Stimulated activated CD4-positive, alpha-beta T cell treated with anti-CD3 and anti-CD28 coated beads, Interleukin-4, amount 100 ng/mL, for 4 hours (primary cell): ENCODE measurements around the gene ARHGAP28.

Experiments used
- DNase-seq, 2 experiments: peaks; one replicate each; pipeline ENCODE4 v3.0.0-alpha.2; 2020

Gene ARHGAP28

DNA sequence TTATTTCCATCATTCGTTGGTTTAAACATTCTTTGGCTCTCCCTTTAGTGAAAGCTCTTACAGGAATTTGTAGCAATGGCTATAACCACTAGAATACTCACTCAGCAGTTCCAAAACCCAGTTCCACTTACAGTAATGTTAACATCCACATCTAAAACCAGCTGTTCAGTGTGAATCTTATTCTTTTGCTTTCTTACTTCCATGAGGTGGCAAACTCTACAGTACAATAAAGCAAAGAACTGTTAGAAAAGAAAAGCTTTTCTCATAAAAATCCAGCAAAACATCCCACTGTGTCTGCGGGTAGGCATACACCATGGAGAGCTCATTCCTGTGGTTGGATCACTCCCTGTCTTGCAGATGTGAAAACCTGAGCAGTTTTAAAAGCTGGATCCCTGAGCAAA lies 147.1 kb downstream of the ARHGAP28 start:
- DNase-seq = no peak

DNA sequence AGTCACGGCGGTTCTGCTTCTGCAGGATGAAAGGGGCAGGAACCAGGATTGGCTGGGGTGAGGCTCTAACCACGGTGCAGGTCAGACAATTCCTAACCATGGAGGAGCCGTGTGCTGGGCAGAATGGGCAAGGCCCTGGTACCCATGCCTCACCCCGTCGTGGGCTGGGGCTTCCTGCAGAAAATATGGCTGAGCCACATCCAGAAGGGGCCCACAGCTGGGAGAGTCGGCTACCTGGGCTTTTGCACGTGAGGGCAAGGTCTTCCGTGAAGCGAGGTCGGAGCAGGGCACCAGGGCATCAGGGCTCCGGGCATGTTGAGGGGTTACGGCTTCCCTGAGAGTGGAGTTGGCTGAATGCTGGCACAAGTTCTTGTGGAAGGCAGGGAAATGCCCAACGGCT lies 147.8 kb downstream of the ARHGAP28 start:
- DNase-seq = no peak

DNA sequence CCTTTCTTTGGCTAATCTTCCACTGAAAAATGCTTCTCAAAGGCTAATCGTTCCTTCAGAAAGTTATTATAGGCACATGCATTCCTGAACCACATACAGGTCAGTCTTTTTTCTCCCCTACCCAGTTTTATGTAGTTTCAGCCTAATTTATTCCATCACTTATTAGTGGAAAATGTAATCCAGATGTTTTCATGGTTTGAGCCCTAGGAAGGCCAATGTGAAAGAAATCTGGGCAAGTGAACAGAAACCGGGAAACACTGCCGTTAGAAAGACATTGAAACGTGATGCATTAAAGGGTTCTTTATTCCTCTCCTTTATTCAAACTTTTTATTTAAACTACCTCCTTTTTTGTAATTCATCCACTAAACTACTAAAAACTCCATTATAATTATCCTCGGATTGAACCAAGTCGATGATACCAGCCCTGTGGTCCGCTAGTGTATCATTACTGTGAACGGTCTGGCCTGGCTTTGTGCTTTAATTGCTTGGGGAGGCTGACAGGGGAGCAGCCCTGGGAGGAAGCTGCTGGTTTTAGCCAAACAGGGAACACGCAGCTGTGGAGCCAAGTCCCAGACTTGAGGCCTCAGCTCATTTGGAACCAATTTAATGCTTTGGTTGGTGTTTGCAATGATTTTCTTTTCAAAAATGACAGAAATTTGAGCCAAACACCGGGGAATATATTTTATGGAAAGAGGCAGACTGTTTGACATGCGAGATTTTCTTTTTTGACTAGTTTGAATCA lies 149.2 kb downstream of the ARHGAP28 start:
- DNase-seq = no peak

DNA sequence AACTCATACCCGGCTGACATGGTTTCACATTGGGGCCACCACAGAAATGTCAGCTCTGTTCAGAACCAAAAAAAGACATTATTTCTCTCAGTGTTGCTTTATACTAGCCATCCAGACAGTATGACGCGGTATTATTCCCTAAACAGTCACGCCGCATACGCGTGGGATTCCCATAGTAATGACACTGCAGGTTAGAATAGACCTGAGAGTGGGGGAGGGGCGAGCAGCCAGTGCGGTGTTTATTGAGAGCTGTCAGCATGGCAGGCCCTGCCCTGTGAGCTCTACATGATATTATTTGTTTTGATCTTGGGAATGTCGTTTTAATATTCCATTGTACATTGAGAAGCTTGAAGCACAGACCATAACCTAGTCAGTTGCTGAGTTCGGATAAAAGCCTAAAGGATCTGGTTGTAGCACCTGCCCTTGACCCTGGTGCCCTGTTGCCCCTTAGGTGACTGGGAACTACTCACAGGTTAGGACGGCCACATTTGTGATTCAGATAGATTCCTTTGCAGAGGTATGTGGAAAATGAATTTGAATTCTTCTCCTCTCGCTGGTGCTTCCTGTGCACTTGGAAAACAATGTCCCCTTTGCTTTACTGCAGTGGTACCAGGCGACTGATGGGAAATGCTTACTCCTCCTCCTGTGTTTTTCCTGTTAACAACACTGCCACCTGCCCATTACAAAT lies 150.1 kb downstream of the ARHGAP28 start:
- DNase-seq = no peak

DNA sequence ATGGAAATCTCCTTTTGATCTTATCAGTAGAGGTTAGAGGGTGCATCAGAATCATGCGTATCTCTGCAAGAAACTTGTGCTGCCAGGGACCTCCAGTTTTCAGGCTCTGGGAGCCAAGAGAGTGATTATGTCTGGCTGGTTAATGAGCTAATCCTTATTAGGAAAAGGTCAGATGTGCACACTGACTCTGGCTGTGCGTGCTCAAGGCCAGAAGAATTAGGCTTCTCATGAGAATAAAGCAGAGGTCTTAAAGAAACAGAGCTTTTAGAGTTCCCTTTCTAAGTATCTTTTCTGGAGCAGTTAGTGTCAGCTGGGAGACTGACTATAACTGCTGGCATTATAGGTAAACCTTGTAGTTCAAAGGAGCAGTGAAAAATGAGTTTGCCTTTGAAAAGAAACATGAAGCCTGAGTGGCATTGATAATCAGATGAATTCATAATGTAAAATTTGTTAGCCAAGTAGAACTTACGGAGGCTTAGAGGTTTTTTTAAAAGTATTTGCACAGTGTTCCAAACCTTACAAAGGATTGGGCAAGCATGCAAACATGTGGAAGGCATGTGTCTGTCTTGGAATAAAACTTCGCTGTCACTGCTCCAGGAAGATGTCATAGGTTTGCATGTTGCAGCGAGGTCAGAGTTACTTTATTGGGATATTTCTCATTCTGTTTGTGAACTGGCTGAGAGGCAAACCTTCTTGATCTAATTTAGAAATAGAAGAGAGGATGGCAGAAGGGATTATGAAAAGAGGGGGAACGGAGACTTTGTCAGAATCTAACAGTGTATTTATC lies 151.7 kb downstream of the ARHGAP28 start:
- no peak for DNase-seq

DNA sequence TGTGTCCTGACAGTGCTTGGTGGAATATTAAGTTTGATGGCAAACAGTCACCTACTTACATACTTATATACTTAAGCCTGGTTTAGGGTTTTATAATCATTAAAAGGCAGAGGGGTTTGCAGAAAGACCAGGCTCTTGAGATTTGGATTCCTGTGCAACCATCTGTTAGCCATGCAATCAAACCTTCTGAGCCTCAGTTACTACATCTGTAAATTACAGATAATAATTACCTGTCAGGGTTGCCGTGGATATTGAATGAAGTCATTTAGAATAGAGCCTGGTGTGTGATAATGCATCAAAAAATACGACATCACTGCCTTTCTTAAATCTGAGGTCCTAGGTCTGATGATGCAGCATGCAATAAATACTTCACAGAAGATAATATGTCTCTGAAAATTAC lies 152.9 kb downstream of the ARHGAP28 start:
- DNase-seq = no peak

DNA sequence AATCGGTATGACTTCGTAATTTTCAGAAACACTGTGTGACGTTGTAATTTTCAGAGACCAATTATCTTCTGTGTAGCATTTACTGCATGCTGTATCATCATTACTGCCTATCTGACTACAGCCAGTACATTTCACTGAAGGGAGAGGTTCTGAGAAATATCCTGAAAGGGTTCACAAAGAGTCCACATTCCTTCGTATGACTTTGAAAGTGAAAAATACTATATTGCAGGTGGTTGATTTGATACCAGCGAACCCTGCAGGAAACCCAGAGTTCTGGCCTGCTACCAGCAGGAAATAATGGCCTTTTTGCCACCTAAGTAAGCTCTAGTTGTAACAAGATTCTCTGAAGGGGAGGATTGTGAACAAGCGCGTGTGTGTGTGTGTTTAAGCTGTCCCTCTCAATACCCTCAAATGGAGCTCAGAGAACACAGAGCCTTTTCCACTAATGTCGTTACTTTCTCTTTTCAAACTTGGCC lies 155.5 kb downstream of the ARHGAP28 start:
- DNase-seq = no peak

DNA sequence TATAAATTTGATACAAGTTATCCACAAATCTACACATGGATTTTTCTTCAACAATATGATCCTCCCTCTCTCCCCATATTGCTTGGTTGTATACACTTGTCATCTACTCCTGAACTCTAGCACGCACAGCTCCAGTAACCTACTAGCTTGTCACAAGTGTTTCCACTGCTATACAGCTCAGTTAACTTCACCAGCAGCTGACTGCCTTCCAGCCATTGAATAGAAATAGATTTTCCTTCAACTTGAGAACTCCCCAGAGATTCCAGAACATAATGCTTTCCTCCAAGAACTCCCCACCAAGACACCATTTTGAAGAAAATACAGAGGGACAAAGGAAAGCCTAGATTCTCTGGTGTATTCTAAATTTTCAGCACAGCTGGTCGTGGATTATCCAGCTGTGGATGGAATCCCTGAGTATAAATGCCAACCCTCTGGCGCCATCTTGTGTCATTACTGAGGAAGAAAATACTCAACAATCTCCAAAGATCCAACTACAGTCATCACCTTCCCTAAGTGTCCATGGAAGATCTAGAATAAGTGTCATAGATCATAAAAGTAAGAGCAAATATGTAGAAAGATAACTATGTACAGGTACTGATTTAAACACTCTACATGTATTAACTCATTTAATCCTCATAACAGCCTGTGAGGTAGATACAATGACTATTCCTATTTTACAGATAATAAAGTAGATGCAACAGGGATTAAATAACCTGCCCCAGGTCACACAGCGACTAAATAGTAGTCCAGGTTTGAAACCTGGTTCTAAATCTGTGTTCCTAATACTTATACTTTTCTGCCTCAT lies 156.7 kb downstream of the ARHGAP28 start:
- no peak for DNase-seq

DNA sequence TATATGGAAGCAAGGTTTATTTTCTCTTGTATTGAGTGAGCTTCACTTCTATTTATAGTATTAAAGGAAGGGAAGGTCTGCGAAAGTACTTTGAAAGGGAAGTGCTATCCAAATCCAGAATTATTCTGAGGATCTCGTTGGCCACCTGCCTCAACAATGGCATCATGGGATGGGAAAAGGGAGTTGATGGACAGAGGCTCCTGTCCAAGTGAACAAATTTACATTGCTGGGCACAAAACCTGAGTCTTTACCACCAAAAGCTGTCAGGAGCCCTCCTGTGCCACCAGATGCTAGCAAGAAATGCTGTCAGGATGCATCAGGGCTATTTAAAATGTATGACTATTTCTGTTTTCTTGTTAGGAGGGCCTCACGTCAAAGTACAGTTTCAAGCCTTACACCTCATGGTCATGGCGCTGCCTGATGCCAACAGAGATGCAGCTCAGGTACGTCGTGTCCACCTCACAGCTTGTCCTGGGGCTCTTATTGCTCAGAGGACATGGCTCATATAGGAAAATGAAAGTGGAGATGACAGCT lies 157.3 kb downstream of the ARHGAP28 start:
- DNase-seq = no peak

DNA sequence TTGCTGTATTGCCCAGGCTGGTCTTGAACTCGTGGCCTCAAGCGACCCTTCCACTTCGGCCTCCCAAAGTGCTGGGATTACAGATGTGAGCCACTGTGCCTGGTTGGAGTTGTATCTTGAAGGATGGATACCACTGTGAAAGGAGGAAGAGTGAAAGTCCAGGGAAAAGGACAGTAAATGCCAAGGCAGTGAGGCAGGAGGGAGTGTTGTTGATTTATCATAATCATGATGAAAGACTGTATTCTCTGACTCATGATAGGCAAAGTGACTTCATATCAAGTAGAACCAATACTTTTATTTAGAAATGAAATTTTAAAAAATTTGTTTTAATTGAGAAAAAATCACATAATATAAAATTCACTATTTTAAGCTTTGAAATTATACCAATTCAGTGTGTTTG lies 162.3 kb downstream of the ARHGAP28 start:
- DNase-seq = no peak

DNA sequence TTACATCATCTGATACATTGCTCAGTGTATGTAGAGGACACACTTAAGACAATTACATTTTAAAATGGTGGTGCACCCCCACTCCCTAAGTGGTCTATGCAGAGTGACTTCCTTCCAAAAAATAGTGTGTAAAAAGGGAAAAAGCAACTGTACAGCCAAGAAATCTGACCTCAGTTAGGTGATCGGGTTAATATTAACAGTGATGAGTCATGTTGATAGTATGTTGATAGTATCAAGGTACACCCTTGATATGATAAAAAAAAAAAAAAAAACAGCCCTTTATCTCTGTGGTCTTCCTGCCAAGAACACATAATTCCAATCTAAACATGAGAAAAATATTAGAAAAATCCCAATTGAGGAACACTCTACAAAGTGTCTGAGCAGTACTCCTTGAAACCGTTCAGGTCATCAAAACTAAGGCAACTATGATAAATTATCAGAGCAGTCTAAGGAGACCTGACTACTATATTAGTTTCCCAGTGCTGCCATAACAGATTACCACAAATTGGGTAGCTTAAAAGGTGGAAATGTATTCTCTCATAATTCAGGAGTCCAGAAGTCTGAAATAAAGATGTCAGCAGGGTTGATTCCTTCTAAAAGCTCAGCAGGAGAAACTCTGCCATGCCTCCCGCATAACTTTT lies 171.9 kb downstream of the ARHGAP28 start:
- no peak for DNase-seq

DNA sequence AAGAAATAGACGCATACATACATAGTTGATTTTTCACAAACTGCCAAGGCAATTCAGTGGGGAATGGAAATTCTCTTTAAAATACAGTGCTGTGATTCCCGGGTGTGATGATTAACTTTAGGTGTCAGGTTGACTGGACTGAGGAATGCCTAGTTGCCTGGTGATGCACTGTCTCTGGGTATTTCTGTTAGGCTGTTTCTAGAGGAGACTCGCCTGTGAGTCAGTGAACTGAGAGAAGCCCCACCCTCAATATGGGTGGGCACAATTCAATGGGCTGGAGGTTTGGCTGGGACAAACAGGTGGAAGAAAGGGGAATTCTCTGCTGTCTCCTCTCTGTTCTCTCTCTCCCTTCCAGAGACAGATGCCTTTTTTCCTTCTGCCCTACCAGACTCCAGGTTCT lies 187.6 kb downstream of the ARHGAP28 start:
- no peak for DNase-seq

DNA sequence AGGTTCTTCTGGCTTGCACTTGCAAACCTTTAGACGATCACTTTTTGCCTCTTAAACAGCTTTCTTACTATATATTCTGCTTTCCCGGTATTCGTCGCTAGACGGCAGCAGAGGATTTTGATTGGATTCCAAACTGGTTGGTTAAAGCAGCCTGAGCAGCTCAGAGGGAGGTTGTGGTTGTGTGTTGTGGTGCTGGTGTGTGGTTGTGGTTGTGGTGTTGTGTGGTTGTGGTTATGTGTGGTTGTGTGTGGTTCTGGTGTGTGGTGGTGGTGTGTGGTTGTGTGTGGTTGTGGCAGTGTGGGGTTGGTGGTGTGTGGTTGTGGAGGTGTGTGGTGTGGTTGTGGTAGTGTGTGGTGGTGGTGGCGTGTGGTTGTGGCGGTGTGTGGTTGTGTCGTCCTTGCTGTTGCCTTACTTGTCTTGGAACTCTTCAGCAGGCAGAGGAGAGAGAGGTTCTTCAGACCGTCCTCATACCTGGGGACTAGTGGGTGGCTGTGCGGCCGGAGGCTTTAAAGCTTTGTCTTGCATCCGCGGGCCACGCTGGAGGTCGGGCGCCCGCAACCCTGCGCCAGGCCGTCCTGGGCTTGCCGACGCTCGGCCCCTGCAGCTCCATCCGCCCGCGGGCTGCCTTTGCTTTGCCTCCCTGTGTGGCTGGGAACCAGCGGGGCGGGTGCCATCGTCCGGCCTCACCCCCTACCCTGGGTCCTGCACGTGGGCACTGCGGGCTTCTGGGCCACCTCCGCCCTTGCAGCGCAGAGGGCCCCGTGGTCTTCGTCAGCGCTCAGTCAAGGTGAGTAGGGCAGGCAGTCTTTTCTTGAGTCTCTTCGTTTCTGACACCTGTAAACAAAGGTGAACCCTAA lies 190.8 kb downstream of the ARHGAP28 start:
- DNase-seq = no peak

DNA sequence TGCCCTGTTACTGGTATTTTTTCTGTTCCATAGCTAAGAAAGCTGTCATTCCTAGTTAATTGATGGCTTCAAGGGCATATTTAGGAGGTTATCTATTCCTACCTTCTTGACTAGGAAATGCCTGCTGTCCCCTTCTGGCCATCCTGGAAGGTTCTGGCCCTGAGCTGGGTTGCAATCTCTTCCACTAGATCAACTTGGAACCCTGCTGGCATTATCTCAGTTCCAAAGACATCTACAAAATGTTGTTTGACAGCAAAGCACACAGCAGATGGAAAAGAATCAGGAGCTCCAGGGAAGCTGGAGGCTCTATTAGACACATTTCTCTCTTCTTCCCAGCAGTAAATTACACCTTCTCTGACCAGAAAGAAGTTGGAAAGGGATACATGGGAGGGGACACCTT lies 192.1 kb downstream of the ARHGAP28 start:
- no peak for DNase-seq

DNA sequence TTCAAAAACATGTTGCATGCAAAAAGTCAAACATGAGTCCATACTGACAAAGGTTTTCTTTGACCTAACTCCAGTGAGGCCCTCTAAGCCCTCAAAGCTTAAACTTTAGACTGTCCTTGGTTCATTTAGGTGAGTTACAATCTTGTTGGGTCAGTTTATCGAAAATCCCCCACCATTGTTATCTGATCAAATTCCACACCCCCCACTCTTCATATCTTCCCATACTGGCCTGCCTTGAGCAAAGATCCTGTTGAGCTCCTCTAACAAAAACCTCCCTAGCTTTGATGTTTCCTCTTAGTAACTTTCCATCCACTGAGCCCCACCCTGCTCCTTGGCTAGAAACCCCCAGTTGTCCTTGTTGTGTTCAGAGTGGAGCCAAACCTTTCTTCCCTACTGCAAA lies 193.7 kb downstream of the ARHGAP28 start:
- no peak for DNase-seq

DNA sequence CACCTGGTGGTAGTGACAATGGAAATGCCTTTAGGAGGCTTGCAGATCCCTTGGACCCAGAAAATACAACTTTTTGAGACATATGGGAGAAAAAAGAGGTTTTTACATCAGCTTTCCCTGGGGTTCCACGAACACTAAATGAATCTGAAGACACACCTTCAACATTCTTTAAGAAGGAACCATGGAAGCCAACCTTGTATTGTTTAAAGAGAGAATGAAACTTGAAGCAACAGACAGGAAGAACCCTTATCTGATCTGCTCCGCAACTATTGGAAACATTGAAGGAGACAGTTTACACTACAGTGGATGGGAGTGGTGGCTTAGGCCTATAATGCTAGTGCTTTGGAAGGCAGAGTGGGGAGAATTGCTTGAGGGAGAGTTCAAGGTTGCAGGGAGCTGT lies 197.6 kb downstream of the ARHGAP28 start:
- no peak for DNase-seq

DNA sequence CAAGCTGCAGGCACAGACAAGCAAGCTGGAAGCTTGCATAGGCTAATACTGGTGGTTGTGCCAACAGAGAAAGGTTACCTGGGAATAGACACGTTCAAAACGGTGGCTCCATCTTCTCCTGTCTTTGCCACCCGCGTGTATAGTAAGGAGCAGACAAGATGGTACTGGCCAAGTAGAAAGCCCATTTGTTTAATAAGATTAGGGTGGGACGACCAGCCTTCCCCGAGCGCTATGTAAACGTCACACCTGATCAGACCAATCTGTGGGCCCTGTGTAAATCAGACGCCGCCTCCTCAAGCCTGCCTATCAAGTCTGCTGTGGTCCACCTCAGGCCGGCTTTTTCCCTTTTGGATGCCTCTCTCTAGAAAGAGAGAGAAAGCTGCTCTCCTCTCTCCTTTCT lies 198.8 kb downstream of the ARHGAP28 start:
- no peak for DNase-seq

DNA sequence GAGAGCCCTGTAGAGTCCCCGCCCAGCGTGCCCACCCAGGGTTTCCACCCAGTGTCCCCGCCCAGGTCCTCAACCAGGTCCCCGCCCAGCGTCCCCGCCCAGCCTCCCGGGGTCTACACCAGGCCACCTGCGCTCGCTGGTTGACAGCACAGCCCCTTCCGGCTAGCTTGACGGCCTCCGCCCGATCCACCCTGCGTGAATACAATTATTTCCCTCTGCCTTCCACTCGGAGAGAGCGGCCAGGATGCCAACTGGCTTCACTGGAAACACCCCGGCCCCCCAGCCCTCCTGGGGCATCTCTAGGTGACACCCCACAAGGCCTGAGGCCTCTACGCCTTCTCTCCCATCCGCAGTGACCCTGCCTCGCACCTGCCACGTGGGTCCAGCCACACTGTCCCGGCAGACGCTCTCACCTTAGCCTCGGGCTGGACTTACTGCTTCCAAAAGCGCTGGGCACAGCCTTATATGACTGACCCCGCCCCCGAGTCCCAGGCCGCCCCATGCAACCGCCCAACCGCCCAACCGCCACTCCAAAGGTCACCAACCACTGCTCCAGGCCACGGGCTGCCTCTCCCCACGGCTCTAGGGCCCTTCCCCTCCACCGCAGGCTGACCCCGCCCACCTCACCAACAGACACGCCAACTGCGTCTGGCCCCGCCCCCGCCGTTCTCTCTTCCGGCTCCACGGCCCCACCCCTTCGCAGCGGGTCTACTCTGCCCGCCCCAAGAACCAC lies 200.0 kb downstream of the ARHGAP28 start:
- no peak for DNase-seq

DNA sequence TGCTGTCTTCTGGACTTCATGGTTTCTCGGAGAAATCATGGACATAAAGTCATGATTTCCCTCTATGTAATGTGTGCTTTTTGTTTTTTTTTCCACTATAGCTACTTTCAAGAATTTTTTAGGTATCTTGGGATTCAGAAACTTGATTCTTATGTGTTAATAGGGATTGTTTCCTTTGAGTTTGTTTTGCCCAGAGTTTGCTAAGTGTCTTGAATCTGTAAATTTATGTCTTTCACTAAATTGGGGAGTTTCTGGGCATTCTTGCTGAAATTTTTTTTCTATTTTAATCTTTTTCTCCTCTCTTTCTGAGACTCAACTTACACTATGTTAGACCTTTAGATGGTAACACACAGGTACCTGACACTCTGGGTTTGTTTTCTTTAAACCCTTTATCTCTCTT lies 205.3 kb downstream of the ARHGAP28 start:
- no peak for DNase-seq

DNA sequence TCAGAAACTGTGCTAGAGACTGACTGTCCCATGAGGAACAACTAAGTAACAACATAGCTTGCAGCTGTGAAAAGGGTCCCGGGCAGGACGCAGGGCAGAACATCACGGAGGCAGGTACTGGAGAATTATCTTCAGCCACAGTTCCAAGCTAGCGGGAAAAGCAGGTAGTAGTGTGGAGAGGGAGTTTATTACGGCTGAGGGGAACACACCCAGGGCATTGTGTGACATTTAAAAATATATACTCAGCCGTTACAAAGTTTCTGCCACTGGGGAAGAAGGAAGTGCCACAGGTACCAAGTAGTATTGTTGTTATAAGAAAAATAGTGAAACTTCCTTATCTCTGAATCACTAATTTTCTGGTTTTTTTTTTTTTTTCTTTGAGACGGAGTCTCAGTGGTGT lies 208.5 kb downstream of the ARHGAP28 start:
- DNase-seq = no peak
